HG03103 (cell line): ENCODE data around the gene DNAJC11.
"Not testable (repeated sequence)": the region's sequence is repeated elsewhere in the genome, so short reads cannot be mapped to it uniquely, and the experiment has no call there.

Experiments used
- ATAC-seq: cut with Tn5 transposase; IDR thresholded peaks from one replicate; pipeline ENCODE4 v1.9.1; 2021; ENCODE audit warnings: low read depth; ENCODE audit not compliant: unreplicated experiment

Gene DNAJC11, protein sequence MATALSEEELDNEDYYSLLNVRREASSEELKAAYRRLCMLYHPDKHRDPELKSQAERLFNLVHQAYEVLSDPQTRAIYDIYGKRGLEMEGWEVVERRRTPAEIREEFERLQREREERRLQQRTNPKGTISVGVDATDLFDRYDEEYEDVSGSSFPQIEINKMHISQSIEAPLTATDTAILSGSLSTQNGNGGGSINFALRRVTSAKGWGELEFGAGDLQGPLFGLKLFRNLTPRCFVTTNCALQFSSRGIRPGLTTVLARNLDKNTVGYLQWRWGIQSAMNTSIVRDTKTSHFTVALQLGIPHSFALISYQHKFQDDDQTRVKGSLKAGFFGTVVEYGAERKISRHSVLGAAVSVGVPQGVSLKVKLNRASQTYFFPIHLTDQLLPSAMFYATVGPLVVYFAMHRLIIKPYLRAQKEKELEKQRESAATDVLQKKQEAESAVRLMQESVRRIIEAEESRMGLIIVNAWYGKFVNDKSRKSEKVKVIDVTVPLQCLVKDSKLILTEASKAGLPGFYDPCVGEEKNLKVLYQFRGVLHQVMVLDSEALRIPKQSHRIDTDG

GRCh38 chr1:6701437-6702153 is at the start of gene DNAJC11:
Gene DNAJC11, minus strand, starts transcription at chr1:6701816. Its CDS starts 16 bp downstream, at chr1:6701800.
- ATAC-seq: peak; percentile 92

DNA sequence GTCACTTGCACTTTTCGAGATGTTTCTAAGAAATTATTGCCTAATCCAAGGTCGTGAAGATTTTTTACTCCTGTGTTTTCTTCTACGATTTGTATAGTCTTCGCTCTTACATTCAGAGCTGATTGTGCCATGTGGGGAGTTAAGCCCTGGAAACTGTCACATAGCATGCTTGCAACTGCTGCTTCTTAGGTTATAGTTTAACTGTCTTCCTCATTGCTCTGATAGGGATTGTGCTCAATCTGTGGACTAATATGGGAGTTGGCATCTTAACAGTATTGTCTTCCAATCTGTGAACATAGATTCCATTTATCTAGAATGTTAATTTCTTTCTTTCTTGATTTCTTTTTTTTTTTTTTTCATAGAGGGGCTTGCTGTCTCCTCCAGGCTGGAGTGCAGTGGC is 48.9 kb upstream of the DNAJC11 start:
- no peak for ATAC-seq

GRCh38 chr1:6747674-6748073 is 46.1 kb upstream of the DNAJC11 start:
- no peak for ATAC-seq

DNA sequence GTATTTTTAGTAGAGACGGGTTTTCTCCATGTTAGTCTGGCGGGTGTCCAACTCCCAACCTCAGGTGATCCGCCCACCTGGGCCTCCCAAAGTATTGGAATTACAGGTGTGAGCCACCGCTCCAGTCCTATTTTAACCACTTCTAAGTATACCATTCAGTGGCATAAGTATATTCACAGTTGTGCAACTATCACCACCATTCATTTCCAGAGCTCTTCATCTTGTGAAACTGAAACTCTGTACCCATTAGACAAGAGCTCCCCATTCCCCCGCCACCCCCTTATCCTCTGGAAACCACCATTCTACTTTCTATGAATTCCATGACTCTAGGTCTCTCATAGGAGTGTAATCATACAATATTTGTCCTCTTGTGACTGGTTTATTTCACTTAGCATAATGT is 43.5 kb upstream of the DNAJC11 start:
- ATAC-seq: no peak

DNA sequence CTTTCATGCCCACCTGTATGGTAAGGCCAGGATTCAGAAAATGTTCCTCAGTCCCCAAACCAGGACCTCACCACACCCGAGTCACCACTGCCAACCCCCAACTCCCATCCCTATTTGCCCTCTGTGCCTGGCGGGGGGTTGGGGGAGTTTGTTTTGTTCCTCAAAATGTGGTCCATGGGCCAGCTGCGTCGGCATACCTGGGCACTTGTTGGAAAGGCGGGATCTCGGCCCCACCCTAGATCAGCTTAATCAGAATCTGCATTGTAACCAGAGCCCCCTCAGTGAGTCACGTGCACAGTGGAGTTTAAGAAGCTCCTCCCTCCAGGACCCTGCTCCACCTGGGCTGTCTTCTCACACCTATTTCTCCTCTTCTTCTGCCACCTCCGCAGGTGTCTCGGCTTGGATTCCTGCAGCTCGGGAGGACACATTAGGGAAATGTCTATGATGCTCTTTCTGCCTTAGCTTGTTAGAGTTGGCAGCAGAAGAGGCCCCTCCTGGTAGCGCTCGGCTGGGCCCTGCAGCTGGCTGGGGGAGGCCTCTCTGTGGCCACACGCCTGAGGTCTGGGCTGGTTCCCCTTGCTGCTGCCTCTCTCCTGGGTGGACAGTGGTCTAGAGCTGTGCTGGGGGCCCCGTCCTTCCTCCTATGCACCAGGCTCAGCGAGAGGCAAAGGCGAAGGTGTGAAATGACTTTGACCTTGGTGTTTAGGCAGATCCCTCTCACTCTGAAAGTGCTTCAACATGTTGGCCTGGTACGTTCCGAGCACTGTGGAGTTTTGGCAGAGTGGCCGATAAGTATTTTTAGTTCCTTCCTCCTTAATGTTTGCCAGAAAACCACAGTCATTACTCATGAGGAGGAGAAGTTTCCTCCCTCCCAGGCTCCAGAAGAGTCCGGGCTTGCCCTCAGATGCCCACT is 41.8 kb upstream of the DNAJC11 start:
- no peak for ATAC-seq

- ATAC-seq: not testable (repeated sequence)
Observed at GRCh38 chr1:6742676-6743188, 41.1 kb upstream of the DNAJC11 start.

GRCh38 chr1:6738987-6739676 is 37.5 kb upstream of the DNAJC11 start:
- no peak for ATAC-seq

DNA sequence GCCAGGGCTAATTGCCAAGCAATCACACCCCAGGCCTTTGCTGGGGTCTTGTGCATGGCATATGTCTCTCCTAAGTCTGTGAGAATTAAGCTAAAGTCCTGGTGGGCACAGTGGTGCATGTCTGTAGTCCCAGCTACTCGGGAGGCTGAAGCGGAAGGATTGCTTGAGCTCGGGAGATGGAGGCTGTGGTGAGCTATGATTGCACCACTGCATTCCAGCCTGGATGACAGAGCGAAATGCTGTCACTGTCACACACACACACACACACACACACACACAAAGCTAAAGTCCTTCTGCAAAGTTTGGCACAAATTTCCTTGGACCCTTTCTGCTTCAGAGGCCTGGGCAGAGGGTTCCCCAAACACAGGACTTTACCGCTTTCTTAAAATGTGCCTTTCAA is 31.3 kb upstream of the DNAJC11 start:
- ATAC-seq: no peak

DNA sequence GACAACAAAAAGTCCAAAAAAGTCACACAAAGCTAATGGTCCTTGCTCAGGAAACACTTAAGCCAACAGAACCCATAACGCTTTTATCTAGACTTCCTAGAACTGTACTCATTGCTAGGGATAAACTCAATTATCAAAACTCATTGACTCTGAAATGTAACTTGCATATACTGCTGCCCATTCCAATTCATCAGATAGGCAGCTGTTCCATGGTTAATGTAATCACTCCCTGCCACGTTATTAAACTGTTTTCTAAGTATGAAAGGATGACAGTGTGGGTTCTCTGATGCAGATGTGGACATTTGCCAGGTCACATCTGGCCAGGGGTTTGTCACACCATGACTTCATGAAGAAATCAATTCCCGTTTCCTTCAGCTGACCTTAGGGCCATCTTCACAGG is 30.3 kb upstream of the DNAJC11 start:
- ATAC-seq: no peak

DNA sequence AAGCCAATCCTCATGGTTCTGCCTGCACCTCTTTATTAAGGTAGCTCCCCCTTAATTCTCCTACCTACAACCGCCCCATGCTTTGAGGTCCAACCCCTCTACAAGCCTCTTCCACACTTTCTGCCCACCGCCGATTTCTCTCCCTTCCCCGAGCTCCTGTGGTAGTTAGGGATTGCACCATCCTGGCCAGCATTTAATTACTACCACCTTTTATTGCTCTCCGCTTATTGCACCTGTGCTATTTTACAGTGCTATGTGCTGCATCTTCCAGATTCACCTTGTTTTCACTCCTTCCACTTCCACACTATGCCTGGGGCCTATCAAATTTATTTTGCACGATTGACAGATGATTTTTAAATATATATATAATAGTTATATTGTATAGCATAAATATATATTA is 29.3 kb upstream of the DNAJC11 start:
- no peak for ATAC-seq

DNA sequence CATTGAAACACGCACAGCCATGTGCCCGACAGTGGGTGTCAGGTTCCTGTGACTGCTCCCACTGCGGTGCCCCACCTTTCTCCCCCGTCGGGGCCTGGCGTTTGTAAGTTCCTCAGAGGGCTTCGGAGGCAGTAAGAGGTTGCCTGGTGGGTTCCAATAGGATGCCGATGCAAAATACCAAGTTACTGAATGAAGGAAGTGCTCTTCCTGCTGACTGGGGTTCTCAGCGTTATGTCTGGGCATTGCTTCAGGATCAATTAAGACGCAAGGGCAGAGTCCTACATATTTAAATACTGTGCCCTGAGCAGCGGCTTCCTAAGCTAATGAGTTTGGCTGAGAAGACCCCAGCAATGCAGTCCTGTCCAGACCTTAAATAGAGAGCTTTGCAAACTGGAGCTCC is 28.9 kb upstream of the DNAJC11 start:
- no peak for ATAC-seq

DNA sequence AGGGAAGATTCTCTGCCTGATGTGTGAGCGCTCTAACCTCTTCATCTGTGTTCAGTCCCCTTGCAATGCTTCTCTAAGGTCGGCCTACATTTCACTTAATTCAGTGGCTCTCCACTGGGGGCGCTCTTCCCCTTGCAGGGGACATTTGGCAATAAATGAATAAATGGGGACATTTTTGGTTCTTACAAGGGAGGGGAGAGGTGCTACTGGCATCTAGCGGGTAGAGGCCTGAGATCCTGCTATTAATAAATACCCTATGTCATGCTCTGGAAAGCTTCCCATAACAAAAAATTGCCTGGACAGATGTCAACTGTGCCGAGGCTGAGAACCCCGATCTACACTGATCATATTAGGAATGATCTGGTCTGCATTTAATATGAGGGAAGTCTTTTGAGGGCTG is 25.9 kb upstream of the DNAJC11 start:
- ATAC-seq: no peak

DNA sequence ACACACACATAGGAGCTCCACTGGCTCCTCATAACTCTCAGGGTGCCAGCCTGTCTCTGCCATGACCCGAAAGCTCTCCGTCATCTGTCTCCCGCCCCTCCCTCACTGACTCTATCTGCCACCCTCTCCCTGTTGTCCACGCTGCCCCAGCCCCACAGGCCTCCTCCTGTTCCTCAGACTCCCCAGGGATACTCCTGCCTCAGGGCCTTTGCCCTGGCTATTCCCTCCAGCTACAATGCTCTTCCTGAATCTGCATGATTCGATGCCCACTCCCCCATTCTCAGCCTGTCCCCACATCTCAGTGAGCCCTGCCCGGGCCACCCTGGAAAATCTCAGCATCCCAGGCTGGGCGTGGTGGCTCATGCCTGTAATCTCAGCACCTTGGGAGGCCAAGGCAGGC is 24.6 kb upstream of the DNAJC11 start:
- ATAC-seq: no peak

- ATAC-seq: no peak
Observed at GRCh38 chr1:6724517-6725141, 23.0 kb upstream of the DNAJC11 start.

DNA sequence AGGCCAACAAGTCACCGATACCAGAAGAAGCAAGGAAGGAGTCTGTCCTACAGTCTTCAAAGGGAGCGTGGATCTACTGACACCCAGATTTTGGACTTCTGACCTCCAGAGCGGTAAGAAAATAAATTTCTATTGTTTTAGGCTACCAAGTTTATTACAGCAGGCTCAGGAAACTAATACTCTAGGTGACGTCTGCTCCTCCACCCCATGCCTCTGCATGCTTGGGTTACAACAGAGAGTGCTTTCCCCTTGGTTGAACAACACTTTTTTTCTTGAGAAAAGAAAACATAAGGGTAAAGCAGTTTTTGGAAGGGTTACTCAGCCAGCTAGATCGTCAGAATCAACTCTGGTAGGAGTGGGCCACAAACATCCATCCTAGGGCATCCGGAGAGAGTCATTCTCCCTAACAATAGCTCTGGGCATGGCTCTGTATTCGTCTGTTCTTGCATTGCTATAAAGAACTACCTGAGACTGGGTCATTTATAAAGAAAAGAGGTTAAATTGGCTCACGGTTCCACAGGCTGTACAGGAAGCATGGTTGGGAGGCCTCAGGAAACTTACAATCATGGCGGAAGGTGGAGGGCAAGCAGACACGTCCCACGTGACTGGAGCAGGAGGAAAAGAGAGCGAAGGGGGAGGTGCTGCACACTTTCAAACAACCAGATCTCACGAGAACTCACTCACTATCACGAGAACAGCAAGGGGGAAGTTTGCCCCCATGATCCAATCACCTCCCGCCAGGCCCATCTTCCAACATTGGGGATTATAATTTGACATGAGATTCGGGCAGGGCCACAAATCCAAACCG is 22.2 kb upstream of the DNAJC11 start:
- ATAC-seq: no peak

GRCh38 chr1:6711174-6711573 is 9.6 kb upstream of the DNAJC11 start:
- ATAC-seq: no peak

DNA sequence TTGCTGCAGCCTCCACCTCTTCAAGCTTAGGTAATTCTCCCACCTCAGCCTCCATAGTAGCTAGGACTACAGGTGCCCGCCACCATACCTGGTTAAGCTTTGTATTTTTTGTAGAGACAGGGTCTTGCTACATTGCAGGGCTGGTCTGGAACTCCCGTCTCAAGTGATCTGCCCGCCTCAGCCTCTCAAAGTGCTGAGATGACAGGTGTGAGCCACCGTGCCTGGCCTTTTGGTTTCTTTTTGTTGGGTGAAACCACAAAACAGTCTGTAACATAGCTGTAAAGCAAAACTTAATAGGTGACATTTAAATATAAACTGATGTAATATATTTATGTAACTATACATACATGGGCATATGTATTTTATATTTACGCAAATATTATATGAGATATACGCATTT is 3.1 kb upstream of the DNAJC11 start:
- no peak for ATAC-seq

DNA sequence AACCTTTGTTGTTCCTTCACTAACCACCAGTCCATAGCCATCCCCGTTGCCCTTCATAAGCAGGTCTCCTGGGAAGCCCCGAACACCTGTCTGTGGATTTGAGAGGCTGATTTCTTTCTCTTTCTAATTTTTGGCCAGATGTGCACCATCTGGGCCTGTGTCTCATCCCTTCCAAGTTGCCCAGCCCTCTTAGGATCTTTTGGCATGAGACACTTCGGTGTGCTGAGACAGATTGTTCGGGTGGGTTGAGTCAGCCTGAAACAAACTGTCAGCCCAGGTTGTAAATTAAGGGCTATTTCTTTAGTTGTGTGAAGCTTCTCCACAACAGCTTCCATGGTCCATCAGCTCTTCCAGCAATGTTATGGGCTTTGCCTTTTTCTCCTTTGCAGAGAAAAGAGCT is 1.4 kb upstream of the DNAJC11 start:
- no peak for ATAC-seq
